ENCODE results near the gene DCAF8. TPM values are rescaled to one million over a fixed set of nuclear protein-coding genes. Genes with fewer than 3 reads are reported as not detected.
"Not testable (repeated sequence)": the region's sequence is repeated elsewhere in the genome, so short reads cannot be mapped to it uniquely, and the experiment has no call there.

DCAF8 gene
- total RNA-seq, 1 donor from 2014 or later, result 163 TPM

DNA sequence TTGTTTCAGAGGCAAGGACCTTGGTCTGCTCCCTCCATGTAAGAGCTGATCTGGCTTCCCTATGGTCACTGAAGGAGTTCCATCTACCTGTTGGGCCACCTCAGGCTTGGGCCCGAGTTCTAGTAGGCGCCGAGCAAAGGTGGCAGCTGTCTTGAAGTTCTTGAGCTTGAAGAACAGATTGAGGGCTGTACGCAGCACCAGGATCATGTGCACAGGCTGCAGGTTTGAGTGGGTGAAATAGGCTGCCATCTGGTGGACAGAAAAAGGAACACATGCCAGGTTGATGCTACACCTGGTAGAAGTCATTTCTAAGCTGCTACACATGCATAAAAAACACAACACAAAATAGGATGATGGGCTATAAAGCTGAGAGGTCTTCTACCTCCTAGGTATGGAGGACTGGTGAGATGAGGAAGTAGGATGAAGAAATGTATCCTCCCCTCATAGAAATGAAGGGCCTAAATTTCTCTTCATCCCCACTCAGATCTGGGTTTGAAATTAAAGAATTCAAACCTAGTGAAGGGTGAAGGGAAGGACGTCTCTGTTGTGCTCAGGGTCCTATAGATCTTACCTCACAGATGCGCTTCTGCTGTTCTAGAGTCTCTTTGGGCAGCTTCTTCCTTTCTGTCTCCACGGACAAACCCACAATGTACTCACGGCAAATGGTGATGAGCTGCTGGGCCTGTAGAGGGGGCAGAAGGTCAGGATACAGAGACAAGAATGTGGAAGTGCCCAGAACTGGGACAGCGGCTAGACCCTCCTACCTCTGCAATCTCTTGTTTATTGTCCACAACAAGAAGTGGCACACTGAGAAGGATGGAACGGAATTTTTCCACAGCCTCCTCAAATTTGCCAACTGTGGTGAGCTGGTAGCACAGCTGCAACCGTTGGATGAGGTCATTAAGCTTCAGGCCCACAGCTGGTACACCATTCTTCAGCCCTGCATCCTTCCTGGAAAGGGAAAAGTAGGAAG, 29.2 kb upstream of the DCAF8 start:
- no peak for DNase-seq (ENCODE audit: extremely low spot score, unreplicated experiment)

GRCh38 chr1:160287769-160288168, 25.4 kb upstream of the DCAF8 start:
- DNase-seq (ENCODE audit: extremely low spot score, unreplicated experiment); H3K27me3 Mint-ChIP-seq (ENCODE audit: unreplicated experiment); H3K9me3 Mint-ChIP-seq (ENCODE audit: unreplicated experiment); H3K27ac Mint-ChIP-seq (ENCODE audit: unreplicated experiment); H3K4me3 Mint-ChIP-seq (ENCODE audit: unreplicated experiment): not testable (repeated sequence)
- H3K4me1 Mint-ChIP-seq (ENCODE audit: unreplicated experiment), result peaks cover 24% of the 10 kb centered on the region
- peaks cover 39% of the 10 kb centered on the region for H3K36me3 Mint-ChIP-seq (ENCODE audit: unreplicated experiment)

More for the DNA sequence above, 29.2 kb upstream of the DCAF8 start:
- H3K4me3 Mint-ChIP-seq (ENCODE audit: unreplicated experiment), result no peak overlapping the region
- no peaks in the 10 kb centered on the region for H3K9me3 Mint-ChIP-seq (ENCODE audit: unreplicated experiment)
- no peak overlapping the region for H3K27ac Mint-ChIP-seq (ENCODE audit: unreplicated experiment)
- no peaks in the 10 kb centered on the region for H3K4me1 Mint-ChIP-seq (ENCODE audit: unreplicated experiment)
- H3K27me3 Mint-ChIP-seq (ENCODE audit: unreplicated experiment), result no peaks in the 10 kb centered on the region
- peaks cover 70% of the 10 kb centered on the region for H3K36me3 Mint-ChIP-seq (ENCODE audit: unreplicated experiment)
- TF ChIP-seq CTCF (IDR thresholded peaks at IDR 0.05), result peak; percentile 88

DNA sequence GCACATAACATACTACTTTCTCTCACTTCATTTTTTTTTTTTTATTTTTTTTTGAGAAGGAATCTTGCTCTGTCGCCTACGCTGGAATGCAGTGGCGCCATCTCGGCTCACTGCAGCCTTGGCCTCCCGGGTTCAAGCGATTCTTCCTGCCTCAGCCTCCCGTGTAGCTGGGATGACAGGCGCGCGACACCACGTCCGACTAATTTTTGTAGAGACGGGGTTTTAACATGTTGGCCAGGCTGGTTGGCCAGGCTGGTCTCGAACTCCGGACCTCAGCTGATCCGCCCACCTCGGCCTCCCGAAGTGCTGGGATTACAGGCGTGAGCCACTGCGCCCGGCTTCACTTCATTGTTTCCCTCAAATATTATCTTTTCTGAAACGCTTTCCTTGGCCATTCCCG, 23.2 kb upstream of the DCAF8 start:
- Mint-ChIP-seq H3K27ac (ENCODE audit: unreplicated experiment) (no peak overlapping the region), H3K4me3 (ENCODE audit: unreplicated experiment) (peak overlapping the region; percentile 95), H3K36me3 (ENCODE audit: unreplicated experiment) (peaks cover 30% of the 10 kb centered on the region), H3K9me3 (ENCODE audit: unreplicated experiment) (no peaks in the 10 kb centered on the region), H3K4me1 (ENCODE audit: unreplicated experiment) (peaks cover 24% of the 10 kb centered on the region), H3K27me3 (ENCODE audit: unreplicated experiment) (no peaks in the 10 kb centered on the region)
- DNase-seq (ENCODE audit: extremely low spot score, unreplicated experiment), result no peak
- TF ChIP-seq CTCF (IDR thresholded peaks at IDR 0.05), result no peak

DNA sequence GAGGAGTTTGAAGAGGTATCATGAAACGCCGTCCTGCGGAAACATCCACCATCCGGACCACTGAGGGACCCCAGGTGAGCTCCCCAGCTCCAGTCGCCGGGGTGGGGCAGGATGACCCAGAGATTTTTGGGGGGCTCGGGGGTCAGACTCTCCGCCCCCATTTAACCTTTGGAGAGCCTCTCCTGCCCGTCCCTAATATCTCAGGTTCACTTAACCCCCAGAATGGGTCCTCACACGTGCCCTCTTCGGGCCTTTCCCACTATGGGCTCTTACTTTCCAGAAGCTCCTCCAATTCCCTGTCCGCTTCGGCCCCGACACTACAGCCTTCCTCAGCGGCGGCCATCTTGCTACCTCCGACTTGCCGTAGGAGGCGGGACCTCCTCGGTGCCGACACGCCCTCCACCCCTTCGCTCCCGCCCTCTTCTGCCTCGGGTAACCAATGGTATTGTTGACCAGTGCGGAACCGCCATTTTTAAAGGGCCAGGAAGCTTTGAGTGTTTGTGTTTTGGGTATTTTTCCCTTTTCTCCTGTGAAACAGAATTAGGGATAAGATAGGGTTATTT, 22.5 kb upstream of the DCAF8 start, which contains the start of gene PEX19:
Gene PEX19 (minus strand): TSS at position 352 of the 563 bp plus-strand sequence. CDS start 9 bp downstream, at position 343.
- DNase-seq (ENCODE audit: extremely low spot score, unreplicated experiment), result peak; percentile 97
- H3K4me1 Mint-ChIP-seq (ENCODE audit: unreplicated experiment), result peaks cover 24% of the 10 kb centered on the region
- peak within 1 kb of the TSS; percentile 95 for H3K4me3 Mint-ChIP-seq (ENCODE audit: unreplicated experiment)
- H3K9me3 Mint-ChIP-seq (ENCODE audit: unreplicated experiment), result no peaks in the 10 kb centered on the region
- TF ChIP-seq CTCF (IDR thresholded peaks at IDR 0.05), result no peak
- peaks cover 28% of the 10 kb centered on the region for H3K36me3 Mint-ChIP-seq (ENCODE audit: unreplicated experiment)
- H3K27me3 Mint-ChIP-seq (ENCODE audit: unreplicated experiment), result no peaks in the 10 kb centered on the region
- H3K27ac Mint-ChIP-seq (ENCODE audit: unreplicated experiment), result peak within 1 kb of the TSS; percentile 95

DNA sequence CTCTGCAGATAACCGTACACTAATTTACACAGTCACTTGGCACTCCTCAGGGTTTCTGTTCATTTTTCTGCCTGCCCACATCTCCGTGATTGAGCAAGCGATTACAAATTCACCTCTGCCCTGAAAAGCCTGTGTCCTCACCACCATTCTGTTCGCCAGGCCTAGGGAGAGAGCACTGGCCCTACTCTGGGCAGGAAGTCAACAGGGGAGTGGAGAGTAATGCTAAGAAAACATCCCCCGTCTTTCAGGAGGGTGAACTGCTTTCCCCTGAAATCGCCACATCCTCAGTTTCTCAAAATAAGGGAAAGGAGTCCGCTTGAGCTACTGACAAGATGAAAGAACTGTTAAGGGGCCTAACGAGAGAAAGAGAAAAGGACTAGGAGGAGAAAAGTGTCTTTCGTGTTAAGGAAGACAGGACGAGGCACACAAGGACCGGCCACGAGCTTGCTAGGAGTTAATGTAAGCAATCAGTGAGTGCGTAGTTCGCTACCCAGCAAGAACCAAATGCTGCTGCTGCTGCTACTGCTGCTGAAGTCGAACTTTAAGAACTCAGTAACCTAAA, 22.0 kb upstream of the DCAF8 start:
- TF ChIP-seq CTCF (IDR thresholded peaks at IDR 0.05), result no peak
- Mint-ChIP-seq H3K27ac (ENCODE audit: unreplicated experiment) (peak overlapping the region; percentile 95), H3K4me1 (ENCODE audit: unreplicated experiment) (peaks cover 24% of the 10 kb centered on the region), H3K36me3 (ENCODE audit: unreplicated experiment) (peaks cover 29% of the 10 kb centered on the region), H3K9me3 (ENCODE audit: unreplicated experiment) (no peaks in the 10 kb centered on the region), H3K27me3 (ENCODE audit: unreplicated experiment) (no peaks in the 10 kb centered on the region), H3K4me3 (ENCODE audit: unreplicated experiment) (peak overlapping the region; percentile 95)
- no peak for DNase-seq (ENCODE audit: extremely low spot score, unreplicated experiment)
